SK-N-DZ (cell line): ENCODE results near the gene PLAGL1.
"Not testable (repeated sequence)": the region's sequence is repeated elsewhere in the genome, so short reads cannot be mapped to it uniquely, and the experiment has no call there.

Source experiments
- DNase-seq: peaks from one replicate; pipeline ENCODE4 v3.0.0-alpha.2; 2015; ENCODE audit warnings: low spot score

The PLAGL1 gene

GRCh38 chr6:143941852-143942627 lies 66.0 kb downstream of the PLAGL1 start:
- DNase-seq, result peak; percentile 60

GRCh38 chr6:143940011-143940597 lies 68.0 kb downstream of the PLAGL1 start:
- DNase-seq, result peak; percentile 43

- no peak for DNase-seq
Measured at GRCh38 chr6:143939364-143939763, 68.7 kb downstream of the PLAGL1 start.

- no peak for DNase-seq
Measured at GRCh38 chr6:143937668-143937970, 70.4 kb downstream of the PLAGL1 start.

GRCh38 chr6:143936778-143937667 lies 71.0 kb downstream of the PLAGL1 start:
- DNase-seq, result no peak

GRCh38 chr6:143936347-143936746 lies 71.7 kb downstream of the PLAGL1 start:
- no peak for DNase-seq

GRCh38 chr6:143934867-143935266 lies 73.2 kb downstream of the PLAGL1 start:
- no peak for DNase-seq

- DNase-seq, result no peak
Measured at GRCh38 chr6:143934331-143934730, 73.7 kb downstream of the PLAGL1 start.

- no peak for DNase-seq
Measured at GRCh38 chr6:143929975-143930374, 78.1 kb downstream of the PLAGL1 start.

GRCh38 chr6:143928853-143929252 lies 79.2 kb downstream of the PLAGL1 start:
- DNase-seq, result no peak

- DNase-seq, result not testable (repeated sequence)
Measured at GRCh38 chr6:143917026-143917425, 91.0 kb downstream of the PLAGL1 start.

- no peak for DNase-seq
Measured at GRCh38 chr6:143912671-143913070, 95.4 kb downstream of the PLAGL1 start.

- DNase-seq, result no peak
Measured at GRCh38 chr6:143911028-143911427, 97.0 kb downstream of the PLAGL1 start.

GRCh38 chr6:143902827-143903226 lies 105.2 kb downstream of the PLAGL1 start:
- DNase-seq, result no peak

GRCh38 chr6:143901885-143902750 lies 105.9 kb downstream of the PLAGL1 start:
- no peak for DNase-seq

GRCh38 chr6:143900358-143900757 lies 107.7 kb downstream of the PLAGL1 start:
- DNase-seq, result no peak

- DNase-seq, result no peak
Measured at GRCh38 chr6:143896126-143896860, 111.8 kb downstream of the PLAGL1 start.

GRCh38 chr6:143894655-143895054 lies 113.4 kb downstream of the PLAGL1 start:
- DNase-seq, result no peak
